GM19438 (cell line): Measurements from ENCODE around the gene PRXL2B.

Experiments
- ATAC-seq: cut with Tn5 transposase; IDR thresholded peaks from one replicate; pipeline ENCODE4 v1.9.1; 2021; ENCODE audit warnings: low read depth; ENCODE audit not compliant: unreplicated experiment

PRXL2B gene

GRCh38 chr1:2596530-2597333, 10.2 kb downstream of the PRXL2B start:
- ATAC-seq: no peak

GRCh38 chr1:2597441-2598328, 11.1 kb downstream of the PRXL2B start:
- ATAC-seq: no peak

GRCh38 chr1:2598329-2598931, 11.9 kb downstream of the PRXL2B start:
- no peak for ATAC-seq

GRCh38 chr1:2601721-2602303, 15.2 kb downstream of the PRXL2B start:
- ATAC-seq: no peak

- ATAC-seq: no peak
Observed at GRCh38 chr1:2602311-2602835, 15.8 kb downstream of the PRXL2B start.

GRCh38 chr1:2602866-2603520, 16.4 kb downstream of the PRXL2B start:
- no peak for ATAC-seq

GRCh38 chr1:2603521-2604155, 17.1 kb downstream of the PRXL2B start:
- ATAC-seq: no peak

GRCh38 chr1:2604156-2604843, 17.7 kb downstream of the PRXL2B start:
- no peak for ATAC-seq

GRCh38 chr1:2604844-2605508, 18.4 kb downstream of the PRXL2B start:
- ATAC-seq: no peak

GRCh38 chr1:2605509-2606395, 19.2 kb downstream of the PRXL2B start:
- ATAC-seq: no peak

GRCh38 chr1:2606396-2606880, 19.9 kb downstream of the PRXL2B start:
- ATAC-seq: no peak

- no peak for ATAC-seq
Observed at GRCh38 chr1:2606881-2607621, 20.5 kb downstream of the PRXL2B start.

GRCh38 chr1:2607641-2608091, 21.1 kb downstream of the PRXL2B start:
- no peak for ATAC-seq

GRCh38 chr1:2609319-2610035, 22.9 kb downstream of the PRXL2B start:
- no peak for ATAC-seq

- no peak for ATAC-seq
Observed at GRCh38 chr1:2610036-2610959, 23.7 kb downstream of the PRXL2B start.
